DOHH2 (cell line): Measurements from ENCODE around the gene CA12.

Experiments used
- H3F3A ChIP-seq: fragments of 200-600 bp; sonication (generic), shearing (Covaris generic); 2 replicates; pipeline ENCODE4 v1.6.0; 2016; ENCODE audit warnings: antibody characterized with exemption, mild to moderate bottlenecking; ENCODE audit not compliant: control insufficient read depth, insufficient read depth
- H3K27ac ChIP-seq: fragments of 200-600 bp; sonication (generic); 2 replicates; pipeline ENCODE4 v1.5.1; 2014; ENCODE audit warnings: low read depth, mild to moderate bottlenecking, low read length, moderate library complexity
- H3K27me3 ChIP-seq: fragments of 200-600 bp; sonication (generic); 2 replicates; pipeline ENCODE4 v1.6.1; 2014; ENCODE audit warnings: mild to moderate bottlenecking, low read length, mixed read lengths; ENCODE audit not compliant: control insufficient read depth
- H3K36me3 ChIP-seq: fragments of 200-600 bp; sonication (generic); 2 replicates; pipeline ENCODE4 v1.6.1; 2014; ENCODE audit warnings: mild to moderate bottlenecking, low read length, moderate library complexity, mixed read lengths; ENCODE audit not compliant: control insufficient read depth
- H3K4me1 ChIP-seq: fragments of 200-600 bp; sonication (generic); 2 replicates; pipeline ENCODE4 v1.6.1; 2014; ENCODE audit warnings: mild to moderate bottlenecking, low read length, mixed read lengths; ENCODE audit not compliant: control insufficient read depth
- H3K4me2 ChIP-seq: fragments of 200-600 bp; sonication (generic); 2 replicates; pipeline ENCODE4 v1.6.0; 2014; ENCODE audit warnings: mild to moderate bottlenecking, low read length, moderate library complexity
- H3K4me3 ChIP-seq: fragments of 200-600 bp; sonication (generic); 2 replicates; pipeline ENCODE4 v1.5.1; 2014; ENCODE audit warnings: mild to moderate bottlenecking, low read length, mixed read lengths
- H3K79me2 ChIP-seq: fragments of 200-600 bp; sonication (generic); 2 replicates; pipeline ENCODE4 v1.6.1; 2014; ENCODE audit warnings: mild to moderate bottlenecking, low read length, mixed read lengths; ENCODE audit not compliant: control insufficient read depth
- H3K9me2 ChIP-seq: fragments of 200-600 bp; sonication (generic); replicated peaks from 2 replicates; pipeline ENCODE4 v1.6.1; 2014; ENCODE audit warnings: mild to moderate bottlenecking, low read length, mixed read lengths; ENCODE audit not compliant: control insufficient read depth
- H3K9me3 ChIP-seq: fragments of 200-600 bp; sonication (generic); 2 replicates; pipeline ENCODE4 v1.6.1; 2014; ENCODE audit warnings: antibody characterized with exemption, low read length, mixed read lengths; ENCODE audit not compliant: control insufficient read depth, insufficient read depth
- H4K20me1 ChIP-seq: fragments of 200-600 bp; sonication (generic); 2 replicates; pipeline ENCODE4 v1.6.0; 2014; ENCODE audit warnings: low read depth, mild to moderate bottlenecking, antibody characterized with exemption, low read length, moderate library complexity; ENCODE audit not compliant: control insufficient read depth, insufficient read depth
- CTCF ChIP-seq: fragments of 200-600 bp; sonication (generic); IDR thresholded peaks from one replicate; pipeline ENCODE4 v1.5.1; 2014; ENCODE audit warnings: antibody characterized with exemption, mild to moderate bottlenecking, low read depth, low read length; ENCODE audit not compliant: poor library complexity, severe bottlenecking
- EZH2phosphoT487 ChIP-seq: fragments of 200-600 bp; sonication (generic); IDR thresholded peaks from 2 replicates; pipeline ENCODE4 v1.6.1; 2017; ENCODE audit warnings: borderline replicate concordance, mild to moderate bottlenecking, antibody characterized with exemption, low read length, moderate library complexity, mixed read lengths

CA12 gene

GRCh38 chr15:63357731-63358130 lies 23.9 kb downstream of the CA12 start:
- Histone ChIP-seq H3K4me2 (no peak overlapping the region), H3K27me3 (peaks cover 28% of the 10 kb centered on the region), H3K4me1 (no peaks in the 10 kb centered on the region), H3K79me2 (no peaks in the 10 kb centered on the region), H3K9me3 (no peaks in the 10 kb centered on the region), H3K4me3 (no peak overlapping the region), H4K20me1 (no peaks in the 10 kb centered on the region), H3K27ac (no peak overlapping the region), H3K9me2 (no peaks in the 10 kb centered on the region), H3K36me3 (no peaks in the 10 kb centered on the region), H3F3A (no peaks in the 10 kb centered on the region)
- TF ChIP-seq CTCF (no peak), EZH2phosphoT487 (no peak)

GRCh38 chr15:63357061-63357460 lies 24.6 kb downstream of the CA12 start:
- no peaks in the 10 kb centered on the region for H3K4me1 ChIP-seq
- no peak overlapping the region for H3K4me2 ChIP-seq
- no peaks in the 10 kb centered on the region for H3F3A ChIP-seq
- no peaks in the 10 kb centered on the region for H3K36me3 ChIP-seq
- H3K79me2 ChIP-seq: no peaks in the 10 kb centered on the region
- H3K9me2 ChIP-seq: no peaks in the 10 kb centered on the region
- TF ChIP-seq EZH2phosphoT487 (no peak), CTCF (no peak)
- no peak overlapping the region for H3K4me3 ChIP-seq
- no peaks in the 10 kb centered on the region for H4K20me1 ChIP-seq
- H3K27me3 ChIP-seq: peaks cover 23% of the 10 kb centered on the region
- no peaks in the 10 kb centered on the region for H3K9me3 ChIP-seq
- no peak overlapping the region for H3K27ac ChIP-seq

GRCh38 chr15:63354821-63355650 lies 26.6 kb downstream of the CA12 start:
- Histone ChIP-seq H3K4me3 (no peak overlapping the region), H3K27me3 (peaks cover 10% of the 10 kb centered on the region; the same call in 1 of the 2 replicates), H3K36me3 (no peaks in the 10 kb centered on the region), H3K4me1 (no peaks in the 10 kb centered on the region), H3F3A (no peaks in the 10 kb centered on the region), H3K9me3 (no peaks in the 10 kb centered on the region), H3K79me2 (no peaks in the 10 kb centered on the region), H4K20me1 (no peaks in the 10 kb centered on the region), H3K27ac (no peak overlapping the region), H3K4me2 (no peak overlapping the region), H3K9me2 (no peaks in the 10 kb centered on the region)
- TF ChIP-seq CTCF (no peak), EZH2phosphoT487 (no peak)
